Colonic mucosa (tissue), 4 donors: Measurements from ENCODE around the gene MYH2. TPM values are rescaled to one million over a fixed set of nuclear protein-coding genes. Genes with fewer than 3 reads are reported as not detected.

Experiments
- DNase-seq: peaks from one replicate; pipeline ENCODE4 v3.0.0-alpha.2; 2020
- H3K27ac ChIP-seq: fragments of 200-600 bp; one replicate; pipeline ENCODE4 v1.8.0; 2021
- H3K27me3 ChIP-seq: fragments of 200-600 bp; one replicate; pipeline ENCODE4 v1.8.0; 2021
- H3K36me3 ChIP-seq: fragments of 200-600 bp; one replicate; pipeline ENCODE4 v1.8.0; 2021
- H3K4me1 ChIP-seq: fragments of 200-600 bp; one replicate; pipeline ENCODE4 v1.8.0; 2021; ENCODE audit warnings: mild to moderate bottlenecking
- H3K4me3 ChIP-seq: fragments of 200-600 bp; one replicate; pipeline ENCODE4 v1.8.0; 2021
- H3K9ac ChIP-seq, 2 donors: one replicate each; pipeline ENCODE4 v1.7.0; 2013; ENCODE audit warnings: control low read depth in 2 of 2, low read depth in 2 of 2, low read length in 2 of 2
- H3K9me3 ChIP-seq: fragments of 200-600 bp; one replicate; pipeline ENCODE4 v1.8.0; 2021
- CTCF ChIP-seq: fragments of 200-600 bp; IDR thresholded peaks from one replicate; pipeline ENCODE4 v1.8.0; 2022; ENCODE audit warnings: antibody characterized with exemption, mild to moderate bottlenecking
- intact Hi-C: fragments of 100-400 bp; cut with DNase I; formaldehyde crosslinking; loops from one replicate; pipeline ENCODE4 v1.14.1; 2022
- total RNA-seq, 2 donors: library from RNA; stranded (reverse); fragmentation: NEBNext Ultra II Directional in 1 of 2; extraction: Animal tissue kit (Norgen Biotek cat#: 25700) in 1 of 2; gene quantifications; one replicate each; pipeline ENCODE4 v1.2.1, GENCODE V29; 2021
- donor health status: healthy.
- donor health status: DM: no; HTN: no; CAD: no.
- donor health status: DM: no; HTN: no; CAD: no.

The MYH2 gene
- total RNA-seq, 2 donors from 2014 or later, result 0.48 TPM; not detected in 1

GRCh38 chr17:10527419-10527818, 22.0 kb downstream of the MYH2 start:
- no peaks in the 10 kb centered on the region for H3K27me3 ChIP-seq
- DNase-seq, result no peak
- H3K9ac ChIP-seq, result no peak overlapping the region
- H3K4me3 ChIP-seq, result no peak overlapping the region
- no peaks in the 10 kb centered on the region for H3K36me3 ChIP-seq
- no peaks in the 10 kb centered on the region for H3K4me1 ChIP-seq
- no peaks in the 10 kb centered on the region for H3K9me3 ChIP-seq
- intact Hi-C loops, result no loop called here
- H3K27ac ChIP-seq, result no peak overlapping the region
- no peak for TF ChIP-seq CTCF

- Histone ChIP-seq H3K4me1 (no peaks in the 10 kb centered on the region), H3K4me3 (no peak overlapping the region), H3K27me3 (no peaks in the 10 kb centered on the region), H3K36me3 (no peaks in the 10 kb centered on the region), H3K9ac (no peak overlapping the region), H3K9me3 (no peaks in the 10 kb centered on the region), H3K27ac (no peak overlapping the region)
- intact Hi-C loops, result no loop called here
- DNase-seq, result no peak
- no peak for TF ChIP-seq CTCF
Observed at GRCh38 chr17:10526517-10526916, 22.9 kb downstream of the MYH2 start.

- TF ChIP-seq CTCF, result no peak
- DNase-seq, result no peak
- Histone ChIP-seq H3K4me3 (no peak overlapping the region), H3K9ac (no peak overlapping the region), H3K9me3 (no peaks in the 10 kb centered on the region), H3K4me1 (no peaks in the 10 kb centered on the region), H3K27ac (no peak overlapping the region), H3K36me3 (no peaks in the 10 kb centered on the region), H3K27me3 (no peaks in the 10 kb centered on the region)
- intact Hi-C loops, result no loop called here
Observed at GRCh38 chr17:10523064-10523463, 26.4 kb downstream of the MYH2 start.

- no peaks in the 10 kb centered on the region for H3K36me3 ChIP-seq
- intact Hi-C loops, result no loop called here
- H3K4me1 ChIP-seq, result no peaks in the 10 kb centered on the region
- TF ChIP-seq CTCF, result no peak
- no peak overlapping the region for H3K4me3 ChIP-seq
- H3K9ac ChIP-seq, result no peak overlapping the region
- H3K27ac ChIP-seq, result no peak overlapping the region
- DNase-seq, result no peak
- no peaks in the 10 kb centered on the region for H3K9me3 ChIP-seq
- H3K27me3 ChIP-seq, result no peaks in the 10 kb centered on the region
Observed at GRCh38 chr17:10521949-10522348, 27.5 kb downstream of the MYH2 start.

- DNase-seq, result no peak
- H3K27ac ChIP-seq, result no peak within 1 kb of the TSS
Observed at GRCh38 chr17:10518271-10519037, 31.0 kb downstream of the MYH2 start, which contains the start of gene MYH1. TSS of gene MYH1 (minus strand) at chr17:10518542. CDS start at chr17:10516642, 1,900 bp downstream.

More at GRCh38 chr17:10518271-10519037, 31.0 kb downstream of the MYH2 start, which contains the start of gene MYH1:
- Histone ChIP-seq H3K9ac (no peak within 1 kb of the TSS), H3K9me3 (no peaks in the 10 kb centered on the region), H3K27me3 (no peaks in the 10 kb centered on the region), H3K4me3 (no peak within 1 kb of the TSS), H3K36me3 (no peaks in the 10 kb centered on the region), H3K4me1 (no peaks in the 10 kb centered on the region)
- no peak for TF ChIP-seq CTCF
- intact Hi-C loops, result no loop called here
